ENCODE data around the gene SDHC.

Gene SDHC

GRCh38 chr1:161297415-161297814, 16.8 kb upstream of the SDHC start:
- TF ChIP-seq CTCF (IDR thresholded peaks at IDR 0.05; ENCODE audit: insufficient read depth, low read length, missing control alignments): no peak
- DNase-seq (ENCODE audit: low read depth, low spot score): no peak
- no peak overlapping the region for H3K4me3 ChIP-seq (ENCODE audit: low read depth, low read length)
- CTCF ChIA-PET: interaction anchor here (1.0 to 2.2 kb wide), 2 partner anchors 11 to 71 kb away, joined by 3 to 10 read pairs; partner anchors contain the start of gene TOMM40L
- POLR2A ChIA-PET: no interaction called here

GRCh38 chr1:161298116-161298515, 16.1 kb upstream of the SDHC start:
- POLR2A ChIA-PET: no interaction called here
- no peak for DNase-seq (ENCODE audit: low read depth, low spot score)
- TF ChIP-seq CTCF (IDR thresholded peaks at IDR 0.05; ENCODE audit: insufficient read depth, low read length, missing control alignments): no peak
- H3K4me3 ChIP-seq (ENCODE audit: low read depth, low read length): no peak overlapping the region
- CTCF ChIA-PET: interaction anchor here (2.2 kb wide), 1 partner anchor 72 kb away, joined by 10 read pairs; the partner anchor contains the start of gene TOMM40L

- TF ChIP-seq CTCF (IDR thresholded peaks at IDR 0.05; ENCODE audit: insufficient read depth, low read length, missing control alignments): no peak
- ChIA-PET CTCF (interaction anchor here (1.9 kb wide), 1 partner anchor 106 kb away, joined by 4 read pairs; no protein-coding TSS in a partner anchor), POLR2A (no interaction called here)
- H3K4me3 ChIP-seq (ENCODE audit: low read depth, low read length): no peak overlapping the region
- DNase-seq (ENCODE audit: low read depth, low spot score): no peak
These were observed 14.8 kb upstream of the SDHC start for GRCh38 chr1:161299347-161299746.

GRCh38 chr1:161300478-161300877, 13.7 kb upstream of the SDHC start:
- no peak for DNase-seq (ENCODE audit: low read depth, low spot score)
- H3K4me3 ChIP-seq (ENCODE audit: low read depth, low read length): no peak overlapping the region
- no peak for TF ChIP-seq CTCF (IDR thresholded peaks at IDR 0.05; ENCODE audit: insufficient read depth, low read length, missing control alignments)
- ChIA-PET CTCF (interaction anchor here (1.9 to 4.9 kb wide), 2 partner anchors 10 to 107 kb away, joined by 4 to 24 read pairs; no protein-coding TSS in a partner anchor), POLR2A (no interaction called here)

- TF ChIP-seq CTCF (IDR thresholded peaks at IDR 0.05; ENCODE audit: insufficient read depth, low read length, missing control alignments): no peak
- ChIA-PET CTCF (interaction anchor here (0.8 to 3.5 kb wide), 8 partner anchors 9 to 112 kb away, joined by 3 to 21 read pairs (median 5); partner anchors contain the start of genes NDUFS2 and SDHC), POLR2A (interaction anchor here (0.5 to 1.5 kb wide), 3 partner anchors 9 to 57 kb away, joined by 3 to 6 read pairs (median 3); partner anchors contain the start of gene SDHC)
- DNase-seq (ENCODE audit: low read depth, low spot score): no peak
- H3K4me3 ChIP-seq (ENCODE audit: low read depth, low read length): peak overlapping the region; percentile 74
These were observed 9.0 kb upstream of the SDHC start for GRCh38 chr1:161304927-161305866.

All from AG04449 (cell line).